ENCODE results near the gene GLG1.
"Not testable (repeated sequence)": the region's sequence is repeated elsewhere in the genome, so short reads cannot be mapped to it uniquely, and the experiment has no call there.

GLG1 gene

GRCh38 chr16:74419811-74420210 lies 187.1 kb downstream of the GLG1 start:
- H3K4me3 ChIP-seq (ENCODE audit: low read length); DNase-seq (ENCODE audit: low read depth): not testable (repeated sequence)

- DNase-seq (ENCODE audit: low read depth); H3K4me3 ChIP-seq (ENCODE audit: low read length): not testable (repeated sequence)
These were observed 189.0 kb downstream of the GLG1 start for GRCh38 chr16:74417897-74418296.

DNA sequence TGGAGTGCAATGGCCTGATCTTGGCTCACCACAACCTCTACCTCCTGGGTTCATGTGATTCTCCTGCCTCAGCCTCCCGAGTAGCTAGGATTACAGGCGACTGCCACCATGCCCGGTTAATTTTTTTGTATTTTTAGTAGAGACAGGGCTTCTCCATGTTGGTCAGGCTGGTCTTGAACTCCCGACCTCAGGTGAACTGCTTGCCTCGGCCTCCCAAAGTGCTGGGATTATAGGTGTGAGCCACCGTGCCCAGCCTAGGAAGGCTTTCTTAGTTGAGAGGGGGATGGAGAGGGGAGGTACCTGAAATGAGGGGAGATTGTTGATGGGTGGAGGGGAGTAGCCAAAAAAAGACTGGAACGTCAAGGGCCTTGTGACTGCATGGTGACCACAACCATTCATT lies 193.0 kb downstream of the GLG1 start:
- DNase-seq (ENCODE audit: low read depth); H3K4me3 ChIP-seq (ENCODE audit: low read length): not testable (repeated sequence)

DNA sequence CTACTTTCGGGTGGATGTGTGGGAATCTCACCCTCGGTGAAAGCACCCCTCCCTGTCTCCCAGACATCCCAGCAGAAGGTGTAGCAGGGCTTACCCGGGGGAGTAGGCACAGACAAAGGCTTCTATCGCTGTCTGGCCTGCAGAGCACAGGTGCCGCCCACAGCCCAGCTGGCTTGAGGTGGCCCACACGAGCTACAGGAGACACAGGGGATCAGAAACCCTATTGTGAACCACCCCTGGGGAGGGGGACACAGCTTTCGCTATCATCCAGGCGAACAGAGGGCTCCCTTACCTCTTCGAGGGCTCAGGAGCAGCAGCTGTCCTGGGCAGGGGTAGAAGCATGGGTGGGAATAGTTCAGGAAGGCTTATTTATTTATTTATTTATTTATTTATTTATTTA lies 193.4 kb downstream of the GLG1 start:
- not testable (repeated sequence) for DNase-seq (ENCODE audit: low read depth)

DNA sequence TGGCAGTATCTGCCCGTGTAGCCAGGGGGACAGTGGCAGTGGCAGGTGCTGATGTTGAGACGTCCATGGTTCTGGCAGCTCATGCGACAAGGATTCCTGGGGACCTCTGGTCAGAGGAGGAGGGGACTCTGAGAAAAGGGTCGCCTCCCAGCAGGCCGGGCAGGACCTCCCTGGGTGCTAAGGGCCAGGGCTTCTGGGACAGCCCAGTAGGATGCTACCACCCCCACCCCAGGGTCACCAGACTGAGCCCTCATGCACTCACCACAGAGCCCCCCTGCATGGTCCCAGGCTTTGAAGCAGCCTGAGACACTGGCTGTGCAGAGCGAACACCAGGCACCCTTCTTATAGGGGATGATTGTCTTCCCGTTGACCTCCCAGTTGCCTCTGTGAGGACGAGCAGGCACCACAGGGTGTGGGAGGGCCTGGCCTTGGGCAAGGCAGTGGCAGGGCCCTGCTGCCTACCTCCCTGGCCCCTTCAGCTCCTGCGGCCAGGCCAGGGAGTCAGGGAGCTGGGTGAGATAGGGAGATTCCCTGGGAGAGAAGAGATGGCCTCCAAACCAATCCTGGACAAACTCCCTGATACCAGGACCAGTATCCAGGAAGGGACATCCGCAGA lies 194.0 kb downstream of the GLG1 start:
- not testable (repeated sequence) for H3K4me3 ChIP-seq (ENCODE audit: low read length); DNase-seq (ENCODE audit: low read depth)

More for the DNA sequence above, 193.4 kb downstream of the GLG1 start:
- not testable (repeated sequence) for H3K4me3 ChIP-seq (ENCODE audit: low read length)

DNA sequence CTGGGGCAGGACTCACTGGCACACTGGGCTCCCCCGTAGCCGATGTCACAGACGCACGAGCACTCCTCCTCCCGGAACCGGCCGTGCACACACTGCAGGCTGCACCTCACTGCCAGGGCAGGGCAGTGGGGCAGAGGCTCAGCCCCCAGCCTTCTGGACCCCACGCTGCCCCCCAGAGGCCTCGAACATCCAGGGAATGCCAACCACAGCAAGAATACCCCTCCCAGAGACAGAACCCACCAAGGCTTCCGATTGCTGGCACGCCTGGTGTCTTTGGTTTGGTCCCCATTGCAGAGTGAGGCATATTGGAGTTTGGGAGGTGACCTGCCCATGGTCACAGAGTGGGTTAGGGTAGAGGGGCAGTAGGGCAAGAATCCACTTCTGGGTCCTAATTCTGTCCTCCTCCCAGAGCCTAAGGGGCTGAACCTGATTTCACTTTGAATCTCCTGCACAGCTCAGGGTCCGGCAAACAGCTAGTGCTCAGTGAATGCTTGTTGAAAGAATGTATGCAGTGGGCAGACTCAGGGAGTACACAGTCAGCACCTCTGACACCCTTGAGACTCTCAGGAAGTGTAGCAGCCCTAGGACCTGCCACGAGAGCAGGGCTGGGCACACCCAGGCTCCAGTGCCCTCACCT lies 194.7 kb downstream of the GLG1 start:
- H3K4me3 ChIP-seq (ENCODE audit: low read length); DNase-seq (ENCODE audit: low read depth): not testable (repeated sequence)

- H3K4me3 ChIP-seq (ENCODE audit: low read length); DNase-seq (ENCODE audit: low read depth): not testable (repeated sequence)
These were observed 195.9 kb downstream of the GLG1 start for GRCh38 chr16:74410981-74411380.

GRCh38 chr16:74410057-74410957 lies 196.6 kb downstream of the GLG1 start:
- not testable (repeated sequence) for DNase-seq (ENCODE audit: low read depth); H3K4me3 ChIP-seq (ENCODE audit: low read length)

- H3K4me3 ChIP-seq (ENCODE audit: low read length); DNase-seq (ENCODE audit: low read depth): not testable (repeated sequence)
These were observed 197.5 kb downstream of the GLG1 start for GRCh38 chr16:74409185-74409981.

DNA sequence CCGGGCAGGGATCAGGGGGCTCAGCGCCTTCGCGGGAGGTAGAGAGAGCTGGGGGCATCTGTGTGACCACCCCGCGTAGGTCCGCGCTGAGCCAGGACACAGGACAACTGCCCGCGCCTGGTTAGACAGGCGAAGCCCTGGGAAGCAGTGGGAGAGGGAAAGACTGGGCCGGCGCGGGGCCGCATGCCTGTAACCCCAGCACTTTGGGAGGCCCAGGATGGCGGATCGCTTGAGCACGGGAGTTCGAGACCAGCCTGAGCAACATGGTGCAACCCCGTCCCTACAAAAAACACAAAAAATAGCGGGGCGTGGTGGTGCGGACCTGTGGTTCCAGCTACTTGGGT lies 199.6 kb downstream of the GLG1 start:
- DNase-seq (ENCODE audit: low read depth): peak; percentile 15
- peak overlapping the region; percentile 49 for H3K4me3 ChIP-seq (ENCODE audit: low read length)

DNA sequence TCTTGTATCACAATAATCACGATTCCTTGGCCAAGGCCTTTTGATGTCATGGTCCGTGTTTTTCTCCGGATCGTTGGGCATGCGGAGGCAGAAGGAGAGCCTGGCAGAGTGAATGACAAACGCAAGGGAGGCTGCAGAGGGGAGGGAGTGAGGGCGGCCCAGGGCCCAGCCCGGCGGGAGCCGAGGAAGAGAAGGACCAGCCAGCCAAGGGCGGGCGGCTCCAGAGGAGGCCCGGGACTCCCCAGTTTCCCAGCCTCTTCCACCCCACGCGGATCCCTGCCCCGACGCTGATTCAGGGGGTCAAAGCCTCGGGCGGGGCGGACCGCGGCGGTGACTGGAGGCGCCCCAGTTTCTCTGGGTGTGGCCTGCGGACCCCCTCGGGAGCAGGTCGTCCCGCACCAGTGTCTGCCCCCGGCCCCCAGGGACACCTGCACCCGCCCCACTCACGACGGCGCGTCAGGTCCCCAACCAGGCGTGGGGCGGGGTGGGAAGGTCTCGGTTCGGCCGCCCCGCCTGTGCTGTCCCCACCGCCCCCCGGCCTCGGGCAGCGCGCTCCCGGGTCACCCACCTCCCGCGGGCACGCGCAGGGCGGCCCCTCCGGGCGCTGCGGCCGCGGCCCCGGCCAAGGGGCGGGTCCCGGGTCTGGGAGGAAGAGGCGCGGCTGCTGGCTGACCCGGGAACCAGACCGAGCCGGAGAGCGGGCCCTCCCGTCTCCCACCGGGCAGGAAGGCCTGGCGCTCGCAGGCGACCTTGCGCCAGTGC lies 200.1 kb downstream of the GLG1 start:
- DNase-seq (ENCODE audit: low read depth); H3K4me3 ChIP-seq (ENCODE audit: low read length): not testable (repeated sequence)

GRCh38 chr16:74404148-74404933 lies 202.6 kb downstream of the GLG1 start:
- DNase-seq (ENCODE audit: low read depth); H3K4me3 ChIP-seq (ENCODE audit: low read length): not testable (repeated sequence)

DNA sequence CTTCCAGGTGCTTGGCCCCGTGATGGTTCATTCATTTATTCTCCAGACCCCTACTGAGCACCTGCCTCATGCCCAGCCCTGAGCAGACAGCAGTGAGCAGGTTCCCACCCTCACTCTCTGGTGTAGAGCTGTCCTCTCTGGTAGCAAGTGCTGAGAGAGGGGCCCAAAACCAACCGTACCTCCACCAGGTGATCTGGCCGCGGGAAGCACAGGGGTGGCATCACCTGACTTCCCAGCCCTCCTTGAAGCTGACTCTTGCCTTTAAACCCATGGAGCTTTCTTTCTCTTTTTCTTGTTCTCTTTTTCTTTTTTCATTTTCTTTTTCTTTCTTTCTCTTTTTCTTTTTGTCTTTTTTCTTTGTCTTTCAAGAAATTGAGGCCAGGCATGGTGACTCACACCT lies 206.7 kb downstream of the GLG1 start:
- H3K4me3 ChIP-seq (ENCODE audit: low read length); DNase-seq (ENCODE audit: low read depth): not testable (repeated sequence)

DNA sequence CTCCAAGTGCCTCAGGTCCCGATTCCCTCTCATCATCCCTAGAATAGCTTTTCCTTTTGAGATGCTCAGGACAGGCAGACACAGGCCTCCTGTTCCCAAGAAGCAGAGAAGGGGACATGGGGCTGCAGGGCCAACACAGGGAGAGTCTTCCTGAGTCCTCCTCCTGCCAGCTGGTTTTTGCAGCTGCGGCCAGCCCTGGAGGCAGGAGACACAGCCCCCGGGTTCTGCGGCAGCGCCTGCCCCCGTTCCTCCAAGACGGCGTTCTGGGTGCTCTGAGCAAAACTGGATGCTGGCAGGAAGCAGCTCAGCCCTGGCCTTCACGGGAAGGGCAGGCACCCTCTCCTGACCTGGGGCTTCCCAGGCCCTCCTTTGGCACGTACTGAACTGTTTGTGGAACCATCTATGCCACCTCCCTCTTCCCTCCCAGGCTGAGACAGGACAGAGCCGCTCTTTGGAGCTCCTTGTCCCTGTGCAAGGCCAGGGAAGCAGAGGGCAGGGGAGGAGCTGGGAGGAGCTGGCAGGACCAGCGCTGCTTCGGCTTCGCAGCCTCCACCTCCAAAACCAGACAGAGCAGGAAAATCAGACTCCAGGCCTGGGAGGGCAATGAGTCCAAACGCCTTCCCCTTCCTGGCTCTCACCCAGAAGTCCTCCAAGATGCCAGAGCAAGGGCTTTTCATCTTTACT lies 208.6 kb downstream of the GLG1 start:
- DNase-seq (ENCODE audit: low read depth); H3K4me3 ChIP-seq (ENCODE audit: low read length): not testable (repeated sequence)

Measured in AG10803 (cell line).